Gastrocnemius medialis (tissue), 4 donors: ENCODE results near the gene GALNT15.

Experiments used
- POLR2A ChIP-seq, 2 donors: fragments of 450-650 bp; IDR thresholded peaks; one replicate each; pipeline ENCODE4 v1.6.1; 2017; ENCODE audit warnings: antibody characterized with exemption in 2 of 2, mild to moderate bottlenecking in 2 of 2, moderate library complexity in 2 of 2
- TF ChIP-seq, protein P1 (sequence below), 5 experiments: fragments of 450-650 bp in 3 of 5; fragments of 200-600 bp in 2 of 5; sonication (generic) in 2 of 5; IDR thresholded peaks in 4 of 5; conservative IDR thresholded peaks in 1 of 5; 1 replicate in 4 of 5; 2 replicates in 1 of 5; pipeline ENCODE4 v1.5.1; 2016 to 2019; ENCODE audit warnings: antibody characterized with exemption in 5 of 5, mild to moderate bottlenecking in 3 of 5, moderate library complexity in 3 of 5

DNA sequence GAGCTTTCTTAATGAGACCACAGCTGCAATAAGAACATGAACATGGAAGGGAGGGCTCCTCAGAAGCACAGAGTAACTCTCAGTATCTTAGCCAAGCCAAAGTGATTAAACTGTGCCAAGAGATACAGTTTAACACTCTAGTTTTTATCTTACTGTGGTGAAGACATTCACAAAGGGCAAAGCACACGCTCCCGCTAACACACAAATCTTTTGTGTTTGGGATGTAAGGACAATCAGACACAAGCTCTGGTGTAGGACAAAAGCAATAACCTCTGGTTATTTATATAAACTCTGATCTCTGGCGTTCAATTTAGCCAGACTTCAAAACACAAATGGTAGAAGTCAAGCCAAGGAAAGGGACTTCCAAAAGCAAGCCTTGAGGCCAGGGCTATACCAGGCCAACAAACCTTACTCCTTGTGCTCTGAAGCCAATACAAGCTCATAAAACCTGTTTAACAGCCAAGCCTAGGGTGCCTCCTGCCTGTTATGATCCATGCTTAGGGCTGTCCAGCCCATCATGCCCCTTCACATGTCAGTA, 62.4 kb downstream of the GALNT15 start:
- TF ChIP-seq, protein P1, sequence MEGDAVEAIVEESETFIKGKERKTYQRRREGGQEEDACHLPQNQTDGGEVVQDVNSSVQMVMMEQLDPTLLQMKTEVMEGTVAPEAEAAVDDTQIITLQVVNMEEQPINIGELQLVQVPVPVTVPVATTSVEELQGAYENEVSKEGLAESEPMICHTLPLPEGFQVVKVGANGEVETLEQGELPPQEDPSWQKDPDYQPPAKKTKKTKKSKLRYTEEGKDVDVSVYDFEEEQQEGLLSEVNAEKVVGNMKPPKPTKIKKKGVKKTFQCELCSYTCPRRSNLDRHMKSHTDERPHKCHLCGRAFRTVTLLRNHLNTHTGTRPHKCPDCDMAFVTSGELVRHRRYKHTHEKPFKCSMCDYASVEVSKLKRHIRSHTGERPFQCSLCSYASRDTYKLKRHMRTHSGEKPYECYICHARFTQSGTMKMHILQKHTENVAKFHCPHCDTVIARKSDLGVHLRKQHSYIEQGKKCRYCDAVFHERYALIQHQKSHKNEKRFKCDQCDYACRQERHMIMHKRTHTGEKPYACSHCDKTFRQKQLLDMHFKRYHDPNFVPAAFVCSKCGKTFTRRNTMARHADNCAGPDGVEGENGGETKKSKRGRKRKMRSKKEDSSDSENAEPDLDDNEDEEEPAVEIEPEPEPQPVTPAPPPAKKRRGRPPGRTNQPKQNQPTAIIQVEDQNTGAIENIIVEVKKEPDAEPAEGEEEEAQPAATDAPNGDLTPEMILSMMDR (IDR thresholded peaks at IDR 0.05 in 4 of 5, conservative IDR thresholded peaks at IDR 0.05 in 1 of 5) = no peak
- TF ChIP-seq POLR2A (IDR thresholded peaks at IDR 0.05) = no peak
